HG03064 (cell line): ENCODE measurements around the gene FANCD2.
"Not testable (repeated sequence)": the region's sequence is repeated elsewhere in the genome, so short reads cannot be mapped to it uniquely, and the experiment has no call there.

Source experiments
- ATAC-seq: cut with Tn5 transposase; IDR thresholded peaks from one replicate; pipeline ENCODE4 v1.9.1; 2021; ENCODE audit warnings: low read depth; ENCODE audit not compliant: unreplicated experiment

The FANCD2 gene

GRCh38 chr3:10012106-10012505 is 14.1 kb upstream of the FANCD2 start:
- no peak for ATAC-seq

GRCh38 chr3:10015461-10015904 is 10.8 kb upstream of the FANCD2 start:
- no peak for ATAC-seq

GRCh38 chr3:10017636-10018292 is 8.5 kb upstream of the FANCD2 start:
- ATAC-seq = no peak

- ATAC-seq = not testable (repeated sequence)
Measured at GRCh38 chr3:10018806-10019205, 7.4 kb upstream of the FANCD2 start.

- no peak for ATAC-seq
Measured at GRCh38 chr3:10019326-10019725, 6.9 kb upstream of the FANCD2 start.

GRCh38 chr3:10021856-10022775 is 4.1 kb upstream of the FANCD2 start:
- no peak for ATAC-seq

GRCh38 chr3:10023587-10024310 is 2.5 kb upstream of the FANCD2 start:
- ATAC-seq = no peak

GRCh38 chr3:10025205-10026083 is 793 bp upstream of the FANCD2 start:
- ATAC-seq = no peak

GRCh38 chr3:10041034-10041433 is 14.8 kb downstream of the FANCD2 start:
- ATAC-seq = no peak

GRCh38 chr3:10047876-10048275 is 21.6 kb downstream of the FANCD2 start:
- ATAC-seq = no peak

- not testable (repeated sequence) for ATAC-seq
Measured at GRCh38 chr3:10053054-10053453, 26.8 kb downstream of the FANCD2 start.

GRCh38 chr3:10055097-10055496 is 28.9 kb downstream of the FANCD2 start:
- no peak for ATAC-seq

- not testable (repeated sequence) for ATAC-seq
Measured at GRCh38 chr3:10070077-10070476, 43.8 kb downstream of the FANCD2 start.

- no peak for ATAC-seq
Measured at GRCh38 chr3:10074666-10075065, 48.4 kb downstream of the FANCD2 start.

- ATAC-seq = no peak
Measured at GRCh38 chr3:10081871-10082270, 55.6 kb downstream of the FANCD2 start.

GRCh38 chr3:10085738-10086137 is 59.5 kb downstream of the FANCD2 start:
- ATAC-seq = no peak

GRCh38 chr3:10088256-10088655 is 62.0 kb downstream of the FANCD2 start:
- no peak for ATAC-seq

- ATAC-seq = no peak
Measured at GRCh38 chr3:10090179-10090578, 63.9 kb downstream of the FANCD2 start.

- ATAC-seq = not testable (repeated sequence)
Measured at GRCh38 chr3:10090774-10091173, 64.5 kb downstream of the FANCD2 start.

- not testable (repeated sequence) for ATAC-seq
Measured at GRCh38 chr3:10091387-10091786, 65.2 kb downstream of the FANCD2 start.
